HG03196 (cell line): ENCODE measurements around the gene SNX17.
A peak's percentile ranks its signal among the peaks of the same experiment; 100 is the strongest.
"Not testable (repeated sequence)": the region's sequence is repeated elsewhere in the genome, so short reads cannot be mapped to it uniquely, and the experiment has no call there.

Experiments
- ATAC-seq: cut with Tn5 transposase; IDR thresholded peaks from one replicate; pipeline ENCODE4 v1.9.1; 2021; ENCODE audit not compliant: unreplicated experiment

The SNX17 gene

GRCh38 chr2:27390822-27391679, 20.6 kb downstream of the SNX17 start:
- no peak for ATAC-seq

- ATAC-seq: no peak
Measured at GRCh38 chr2:27393225-27393624, 22.8 kb downstream of the SNX17 start.

- ATAC-seq: no peak
Measured at GRCh38 chr2:27398962-27399361, 28.5 kb downstream of the SNX17 start.

- ATAC-seq: no peak
Measured at GRCh38 chr2:27400348-27401135, 30.1 kb downstream of the SNX17 start.

- no peak for ATAC-seq
Measured at GRCh38 chr2:27407798-27408491, 37.5 kb downstream of the SNX17 start.

GRCh38 chr2:27408601-27409320, 38.3 kb downstream of the SNX17 start:
- peak; percentile 39 for ATAC-seq

GRCh38 chr2:27409321-27410073, 39.1 kb downstream of the SNX17 start, which contains the start of gene PPM1G:
Gene PPM1G, minus strand, starts transcription at chr2:27409591. Its CDS starts 169 bp downstream, at chr2:27409422.
- ATAC-seq: peak; percentile 93

- ATAC-seq: no peak
Measured at GRCh38 chr2:27412419-27413152, 42.2 kb downstream of the SNX17 start.

DNA sequence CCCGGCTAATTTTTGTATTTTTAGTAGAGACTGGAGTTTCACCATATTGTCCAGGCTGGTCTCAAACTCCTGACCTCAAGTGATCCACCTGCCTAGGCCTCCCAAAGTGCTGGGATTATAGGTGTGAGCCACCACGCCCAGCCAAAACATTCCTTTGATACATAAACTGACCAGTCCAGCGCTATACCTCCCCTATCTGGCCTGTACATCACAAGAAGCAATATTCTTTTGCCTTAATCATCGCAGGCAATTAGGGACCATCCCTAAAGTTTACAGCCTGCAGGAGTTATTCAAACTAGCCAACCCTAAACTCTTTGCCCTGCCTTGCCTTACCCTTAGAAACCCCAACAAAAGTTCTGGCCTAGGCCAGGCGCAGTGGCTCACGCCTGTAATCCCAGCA, 45.7 kb downstream of the SNX17 start:
- no peak for ATAC-seq

DNA sequence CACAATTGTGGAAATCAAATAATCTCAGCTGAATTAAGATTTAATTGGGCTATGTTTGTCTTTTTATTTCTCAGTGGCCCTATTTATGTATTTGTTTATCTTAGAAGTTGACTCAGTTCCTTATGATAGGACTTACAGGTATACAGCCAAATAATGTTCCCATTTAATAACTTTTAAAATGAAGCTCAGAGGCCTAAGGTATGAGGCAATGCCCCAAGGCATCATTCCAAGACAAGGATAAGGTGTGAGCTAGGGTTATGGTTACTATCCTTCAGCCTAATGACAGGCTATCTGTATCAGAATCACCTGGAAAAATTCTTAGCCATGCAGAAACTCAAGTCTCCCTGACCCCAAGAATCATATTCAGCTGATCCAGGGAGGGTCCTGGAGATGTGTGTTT, 50.6 kb downstream of the SNX17 start:
- ATAC-seq: no peak

- ATAC-seq: no peak
Measured at GRCh38 chr2:27421660-27422250, 51.3 kb downstream of the SNX17 start.

DNA sequence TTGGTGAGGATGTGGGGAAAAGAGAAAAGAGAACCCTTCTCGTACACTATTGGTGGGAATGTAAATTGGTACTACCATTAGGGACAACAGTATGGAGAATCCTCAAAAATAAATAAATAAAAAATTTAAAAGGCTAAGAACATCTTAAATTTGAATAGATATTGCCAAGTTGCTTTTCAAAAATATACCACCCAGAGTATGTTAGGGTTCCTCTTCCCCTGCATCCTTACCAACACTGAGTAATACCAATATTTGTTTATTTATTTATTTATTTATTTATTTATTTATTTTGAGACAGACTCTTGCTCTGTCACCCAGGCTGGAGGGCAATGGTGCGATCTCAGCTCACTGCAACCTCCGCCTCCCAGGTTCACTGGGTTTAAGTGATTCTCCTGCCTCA, 52.5 kb downstream of the SNX17 start:
- no peak for ATAC-seq

- not testable (repeated sequence) for ATAC-seq
Measured at GRCh38 chr2:27425039-27425438, 54.6 kb downstream of the SNX17 start.
